ENCODE measurements around the gene TSR3. TPM values are rescaled to one million over a fixed set of nuclear protein-coding genes. Genes with fewer than 3 reads are reported as not detected.
A peak's percentile ranks its signal among the peaks of the same experiment; 100 is the strongest.

TSR3 gene
- total RNA-seq, 1 experiment from 2014 or later = 117 TPM

DNA sequence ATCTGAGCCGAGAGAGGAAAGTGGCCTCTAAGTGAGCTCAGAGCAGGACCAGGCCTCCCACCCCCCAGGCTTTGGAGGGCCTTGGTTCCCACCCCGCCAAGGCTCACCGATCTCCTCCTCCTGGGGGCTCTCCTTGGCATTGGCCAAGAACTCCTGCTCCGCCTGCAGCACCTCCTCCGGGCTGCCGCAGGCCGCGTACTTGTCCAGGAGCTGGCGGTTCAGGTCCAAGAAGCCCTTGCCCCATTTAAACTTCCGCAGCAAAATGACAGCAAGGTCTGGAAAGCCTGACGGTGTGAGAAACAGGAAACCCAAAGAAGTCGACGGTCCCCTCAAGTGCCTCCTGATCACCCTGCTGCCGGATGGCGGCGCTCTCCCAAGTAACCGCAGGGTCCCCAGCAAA, 1.7 kb downstream of the TSR3 start:
- POLR2A ChIA-PET (ENCODE audit: unreplicated experiment) = no interaction called here
- Histone ChIP-seq H3K9me2 (replicated peaks; ENCODE audit: low read length) (no peaks in the 10 kb centered on the region), H3K36me3 (ENCODE audit: low read depth, low read length) (no peaks in the 10 kb centered on the region), H3K27ac (ENCODE audit: low read length) (no peak overlapping the region), H3F3A (ENCODE audit: low read length, unreplicated experiment) (no peaks in the 10 kb centered on the region), H3K79me2 (ENCODE audit: low read length) (peaks cover 41% of the 10 kb centered on the region), H3K9me3 (ENCODE audit: low read length) (no peaks in the 10 kb centered on the region), H3K4me2 (ENCODE audit: low read length) (no peak overlapping the region; the same call in 1 of the 2 replicates), H3K4me1 (ENCODE audit: insufficient read depth, low read length) (no peaks in the 10 kb centered on the region; the same call in 1 of the 2 replicates), H2AFZ (ENCODE audit: low read length) (no peak overlapping the region), H3K9ac (ENCODE audit: low read length) (no peak overlapping the region), H3K4me3 (ENCODE audit: low read length) (no peak overlapping the region), H3K27me3 (ENCODE audit: low read length) (no peaks in the 10 kb centered on the region), H4K20me1 (ENCODE audit: low read length) (no peaks in the 10 kb centered on the region)
- TSS peak; percentile 39 for BruUV-seq (replicated peaks)
- CTCF ChIA-PET = no interaction called here
- intact Hi-C loops (cut with micrococcal nuclease) = no loop called here
- DNase-seq = no peak
- no peak for ATAC-seq
- TF ChIP-seq EZH2 (IDR thresholded peaks at IDR 0.05; ENCODE audit: low read length, unreplicated experiment) = no peak
- TF ChIP-seq, protein P1, sequence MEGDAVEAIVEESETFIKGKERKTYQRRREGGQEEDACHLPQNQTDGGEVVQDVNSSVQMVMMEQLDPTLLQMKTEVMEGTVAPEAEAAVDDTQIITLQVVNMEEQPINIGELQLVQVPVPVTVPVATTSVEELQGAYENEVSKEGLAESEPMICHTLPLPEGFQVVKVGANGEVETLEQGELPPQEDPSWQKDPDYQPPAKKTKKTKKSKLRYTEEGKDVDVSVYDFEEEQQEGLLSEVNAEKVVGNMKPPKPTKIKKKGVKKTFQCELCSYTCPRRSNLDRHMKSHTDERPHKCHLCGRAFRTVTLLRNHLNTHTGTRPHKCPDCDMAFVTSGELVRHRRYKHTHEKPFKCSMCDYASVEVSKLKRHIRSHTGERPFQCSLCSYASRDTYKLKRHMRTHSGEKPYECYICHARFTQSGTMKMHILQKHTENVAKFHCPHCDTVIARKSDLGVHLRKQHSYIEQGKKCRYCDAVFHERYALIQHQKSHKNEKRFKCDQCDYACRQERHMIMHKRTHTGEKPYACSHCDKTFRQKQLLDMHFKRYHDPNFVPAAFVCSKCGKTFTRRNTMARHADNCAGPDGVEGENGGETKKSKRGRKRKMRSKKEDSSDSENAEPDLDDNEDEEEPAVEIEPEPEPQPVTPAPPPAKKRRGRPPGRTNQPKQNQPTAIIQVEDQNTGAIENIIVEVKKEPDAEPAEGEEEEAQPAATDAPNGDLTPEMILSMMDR (conservative IDR thresholded peaks at IDR 0.05; ENCODE audit: low read depth, low read length) = no peak
- TF ChIP-seq EZH2phosphoT487 (IDR thresholded peaks at IDR 0.05; ENCODE audit: borderline replicate concordance, low read length) = no peak

DNA sequence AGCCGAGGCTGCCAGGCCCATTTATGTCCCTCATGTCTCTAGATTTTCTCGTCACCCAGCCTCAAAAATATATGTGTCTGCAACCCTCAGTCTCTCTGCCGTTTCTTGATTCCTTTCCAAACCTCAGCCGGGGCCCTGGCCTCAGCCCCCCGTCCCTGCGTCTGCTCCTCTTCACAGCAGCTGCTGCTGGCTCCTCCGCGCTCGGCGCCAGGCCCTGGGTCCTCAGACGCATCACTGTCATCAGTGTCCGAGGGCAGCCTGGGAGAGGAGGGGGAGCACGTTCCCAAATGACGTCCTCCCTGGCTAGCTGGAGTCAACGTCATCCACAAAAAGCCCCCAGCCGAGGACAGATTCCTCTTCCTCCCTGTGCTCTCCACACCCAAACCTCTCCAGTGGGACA, 2.3 kb downstream of the TSR3 start:
- BruUV-seq (replicated peaks) = no TSS peak
- TF ChIP-seq, protein P1 (conservative IDR thresholded peaks at IDR 0.05; ENCODE audit: low read depth, low read length) = no peak
- TF ChIP-seq EZH2phosphoT487 (IDR thresholded peaks at IDR 0.05; ENCODE audit: borderline replicate concordance, low read length) (no peak), EZH2 (IDR thresholded peaks at IDR 0.05; ENCODE audit: low read length, unreplicated experiment) (no peak)
- ATAC-seq (no peak), DNase-seq (no peak)
- Histone ChIP-seq H3K4me1 (ENCODE audit: insufficient read depth, low read length) (no peaks in the 10 kb centered on the region; the same call in 1 of the 2 replicates), H3K9me3 (ENCODE audit: low read length) (no peaks in the 10 kb centered on the region), H3K4me2 (ENCODE audit: low read length) (no peak overlapping the region), H3K27ac (ENCODE audit: low read length) (no peak overlapping the region), H3K36me3 (ENCODE audit: low read depth, low read length) (no peaks in the 10 kb centered on the region), H4K20me1 (ENCODE audit: low read length) (no peaks in the 10 kb centered on the region), H3K79me2 (ENCODE audit: low read length) (peaks cover 36% of the 10 kb centered on the region), H2AFZ (ENCODE audit: low read length) (no peak overlapping the region), H3K4me3 (ENCODE audit: low read length) (no peak overlapping the region), H3K27me3 (ENCODE audit: low read length) (no peaks in the 10 kb centered on the region), H3K9me2 (replicated peaks; ENCODE audit: low read length) (no peaks in the 10 kb centered on the region), H3K9ac (ENCODE audit: low read length) (no peak overlapping the region), H3F3A (ENCODE audit: low read length, unreplicated experiment) (no peaks in the 10 kb centered on the region)
- ChIA-PET POLR2A (ENCODE audit: unreplicated experiment) (no interaction called here), CTCF (interaction anchor here (0.6 kb wide), 1 partner anchor 18 kb away, joined by 3 read pairs; no protein-coding TSS in a partner anchor)
- intact Hi-C loops (cut with micrococcal nuclease) = no loop called here

DNA sequence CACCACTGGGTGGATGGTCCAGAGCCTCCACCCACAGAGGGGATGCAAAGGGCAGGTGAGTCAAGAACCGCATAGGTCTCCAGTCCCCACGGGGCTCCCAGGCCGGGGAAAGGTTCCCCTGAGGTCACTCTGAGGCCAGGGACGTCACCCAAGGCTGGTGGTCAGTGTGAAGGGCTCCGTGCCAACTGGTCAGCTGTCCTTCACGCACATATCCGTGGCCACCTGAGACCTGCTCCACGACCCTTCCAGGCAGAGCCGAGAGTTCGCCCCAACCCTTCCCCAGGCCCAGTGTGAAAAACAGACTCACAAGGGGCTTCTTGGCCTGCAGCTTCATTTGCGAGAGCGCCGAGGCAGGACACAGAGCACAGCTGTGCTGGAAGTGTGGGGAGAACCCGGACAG, 2.8 kb downstream of the TSR3 start:
- Histone ChIP-seq H3K27me3 (ENCODE audit: low read length) (no peaks in the 10 kb centered on the region), H3K4me3 (ENCODE audit: low read length) (no peak overlapping the region), H3K4me1 (ENCODE audit: insufficient read depth, low read length) (no peaks in the 10 kb centered on the region; the same call in 1 of the 2 replicates), H3K9me2 (replicated peaks; ENCODE audit: low read length) (no peaks in the 10 kb centered on the region), H3K9me3 (ENCODE audit: low read length) (no peaks in the 10 kb centered on the region), H3K36me3 (ENCODE audit: low read depth, low read length) (no peaks in the 10 kb centered on the region), H3K79me2 (ENCODE audit: low read length) (peaks cover 33% of the 10 kb centered on the region), H2AFZ (ENCODE audit: low read length) (no peak overlapping the region), H3K9ac (ENCODE audit: low read length) (no peak overlapping the region), H3F3A (ENCODE audit: low read length, unreplicated experiment) (no peaks in the 10 kb centered on the region), H3K4me2 (ENCODE audit: low read length) (no peak overlapping the region), H3K27ac (ENCODE audit: low read length) (no peak overlapping the region), H4K20me1 (ENCODE audit: low read length) (no peaks in the 10 kb centered on the region)
- ATAC-seq = no peak
- CTCF ChIA-PET = interaction anchor here (0.6 kb wide), 1 partner anchor 18 kb away, joined by 3 read pairs; no protein-coding TSS in a partner anchor
- no TSS peak for BruUV-seq (replicated peaks)
- TF ChIP-seq EZH2phosphoT487 (IDR thresholded peaks at IDR 0.05; ENCODE audit: borderline replicate concordance, low read length) (no peak), EZH2 (IDR thresholded peaks at IDR 0.05; ENCODE audit: low read length, unreplicated experiment) (no peak)
- TF ChIP-seq, protein P1 (conservative IDR thresholded peaks at IDR 0.05; ENCODE audit: low read depth, low read length) = no peak
- POLR2A ChIA-PET (ENCODE audit: unreplicated experiment) = no interaction called here
- no peak for DNase-seq
- intact Hi-C loops (cut with micrococcal nuclease) = no loop called here
